Thymus (tissue), 11 donors: ENCODE results near the gene TRIM46. TPM values are rescaled to one million over a fixed set of nuclear protein-coding genes. Genes with fewer than 3 reads are reported as not detected.
"Not testable (repeated sequence)": the region's sequence is repeated elsewhere in the genome, so short reads cannot be mapped to it uniquely, and the experiment has no call there.

Source experiments
- DNase-seq, 9 donors: peaks; one replicate each; pipeline ENCODE4 v3.0.0-alpha.2; 2013; ENCODE audit warnings: low spot score in 9 of 9, low read depth in 6 of 9, missing footprints in 1 of 9
- H3K27ac ChIP-seq, 2 donors: one replicate each; pipeline ENCODE4 v1.5.1; 2013; ENCODE audit warnings: control low read depth in 1 of 2, low read depth in 1 of 2, low read length in 1 of 2, mild to moderate bottlenecking in 1 of 2, moderate library complexity in 1 of 2
- H3K27me3 ChIP-seq, 2 donors: one replicate each; pipeline ENCODE4 v1.5.1; 2013; ENCODE audit warnings: low read length in 1 of 2; ENCODE audit not compliant: control insufficient read depth in 2 of 2, insufficient read depth in 1 of 2
- H3K36me3 ChIP-seq, 2 donors: one replicate each; pipeline ENCODE4 v1.5.1; 2013; ENCODE audit warnings: low read length in 1 of 2, mild to moderate bottlenecking in 1 of 2, moderate library complexity in 1 of 2; ENCODE audit not compliant: control insufficient read depth in 2 of 2, insufficient read depth in 2 of 2
- H3K4me1 ChIP-seq, 2 donors: one replicate each; pipeline ENCODE4 v1.5.1; 2013; ENCODE audit warnings: low read length in 2 of 2; ENCODE audit not compliant: control insufficient read depth in 2 of 2, insufficient read depth in 2 of 2
- H3K4me3 ChIP-seq, 2 donors: one replicate each; pipeline ENCODE4 v1.5.1; 2013; ENCODE audit warnings: low read length in 2 of 2, control low read depth in 1 of 2, mild to moderate bottlenecking in 1 of 2
- H3K9me3 ChIP-seq, 2 donors: one replicate each; pipeline ENCODE4 v1.5.1; 2013; ENCODE audit warnings: low read length in 1 of 2, mild to moderate bottlenecking in 1 of 2; ENCODE audit not compliant: control insufficient read depth in 2 of 2, insufficient read depth in 1 of 2
- WGBS: extraction: QIAGEN DNeasy Blood & Tissue Kit; methylation state at CpG from one replicate; pipeline ENCODE4 v1.1.7; 2013; 5-methylcytosine and 5-hydroxymethylcytosine counted together
- polyA plus RNA-seq: library from polyadenylated mRNA; stranded (reverse); fragments of 200-250 nt; gene quantifications from one replicate; pipeline ENCODE4 v1.2.3, GENCODE V29; 2013
- total RNA-seq: library from RNA; stranded (reverse); fragments of 120-200 nt; gene quantifications from one replicate; pipeline ENCODE4 v1.2.4, GENCODE V29; 2013
- donor health status: healthy.

Gene TRIM46
- total and polyA plus RNA-seq, 2 donors = 1.9 to 4.3 TPM

DNA sequence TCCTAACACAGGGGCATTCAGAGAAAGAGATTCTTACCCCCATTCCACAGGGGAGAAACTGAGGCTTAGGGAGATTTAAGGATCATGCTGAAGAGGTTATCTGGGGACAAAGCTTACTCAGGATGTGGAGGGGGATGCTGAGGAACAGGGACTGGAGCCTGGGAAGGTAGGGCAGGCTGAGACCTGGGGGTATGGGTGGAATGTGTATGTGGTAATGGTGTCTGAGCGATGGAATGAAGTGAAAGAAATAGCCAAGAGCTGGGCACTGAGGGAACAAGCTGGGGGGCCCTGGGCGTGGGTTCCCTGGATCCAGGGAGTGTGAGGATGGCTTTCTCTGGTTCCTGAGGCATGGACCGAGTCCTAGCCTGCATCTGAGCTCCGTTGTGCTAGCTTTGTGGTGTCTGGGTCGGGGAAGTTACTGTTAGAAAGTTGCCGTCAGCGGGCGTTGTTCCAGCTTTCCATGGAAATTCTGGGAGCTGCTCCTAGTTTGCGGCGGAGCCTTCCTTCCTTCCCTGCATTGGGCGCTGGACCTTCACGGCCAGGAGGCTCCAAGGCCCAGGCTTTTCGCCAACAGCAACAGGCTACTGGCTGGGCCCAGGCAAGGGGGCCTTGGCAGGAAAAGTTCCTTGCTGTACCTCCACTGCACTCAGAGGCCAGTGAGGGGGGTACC is 37.9 kb downstream of the TRIM46 start:
- 95% methylated on average over 13 of the region's 13 CpGs for WGBS
- not testable (repeated sequence) for H3K27ac ChIP-seq

DNA sequence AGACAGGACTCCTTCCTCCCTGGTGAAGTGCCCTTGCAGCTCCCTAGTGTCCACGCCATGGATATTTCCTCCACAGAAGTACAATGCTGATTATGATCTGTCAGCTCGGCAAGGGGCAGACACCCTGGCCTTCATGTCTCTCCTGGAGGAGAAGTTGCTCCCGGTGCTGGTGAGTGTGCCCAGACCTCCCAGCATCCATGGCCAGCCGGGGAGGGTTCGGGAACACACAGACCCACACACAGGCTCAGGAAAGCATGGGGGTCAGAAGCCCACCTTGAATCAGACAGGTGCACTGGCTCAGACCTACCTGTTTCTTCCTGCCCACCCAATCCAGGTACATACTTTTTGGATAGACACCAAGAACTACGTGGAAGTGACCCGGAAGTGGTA is 38.4 kb downstream of the TRIM46 start:
- H3K27me3 ChIP-seq, H3K4me3 ChIP-seq, H3K27ac ChIP-seq, H3K9me3 ChIP-seq, DNase-seq: not testable (repeated sequence)
- H3K36me3 ChIP-seq = peaks cover 8 to 14% of the 10 kb centered on the region in 2 donors
- WGBS = 94% methylated on average over 7 of the region's 7 CpGs
- H3K4me1 ChIP-seq = peaks cover 15 to 26% of the 10 kb centered on the region in 2 donors

More for the DNA sequence above, 37.9 kb downstream of the TRIM46 start:
- DNase-seq, H3K27me3 ChIP-seq, H3K9me3 ChIP-seq, H3K4me3 ChIP-seq: not testable (repeated sequence)
- Histone ChIP-seq H3K4me1 (peaks cover 16 to 30% of the 10 kb centered on the region in 2 donors), H3K36me3 (peaks cover 8 to 14% of the 10 kb centered on the region in 2 donors)

DNA sequence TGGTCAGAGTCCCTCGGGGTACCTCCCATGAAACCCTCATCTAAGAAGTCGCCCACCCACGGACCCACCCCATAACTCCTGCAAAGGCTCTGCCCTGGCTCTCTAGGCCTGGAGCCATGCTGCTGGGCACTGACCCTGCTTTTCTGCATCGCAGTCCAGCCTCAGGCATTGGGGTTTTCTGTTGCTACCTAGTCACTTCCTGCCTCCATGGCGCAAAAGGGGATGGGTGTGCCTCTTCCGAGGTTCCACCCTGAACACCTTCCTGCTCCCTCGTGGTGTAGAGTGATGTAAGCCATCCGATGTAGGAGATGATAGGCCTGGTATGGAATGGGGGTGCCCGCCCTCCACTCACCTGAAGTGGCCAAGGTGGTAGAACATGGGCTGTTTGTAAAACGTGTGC is 41.1 kb downstream of the TRIM46 start:
- WGBS = 87% methylated on average over 9 of the region's 10 CpGs
- H3K27me3 ChIP-seq, H3K4me3 ChIP-seq, H3K9me3 ChIP-seq, DNase-seq, H3K27ac ChIP-seq: not testable (repeated sequence)
- Histone ChIP-seq H3K4me1 (peaks cover 0 to 10% of the 10 kb centered on the region in 2 donors), H3K36me3 (peaks cover 8 to 16% of the 10 kb centered on the region in 2 donors)

DNA sequence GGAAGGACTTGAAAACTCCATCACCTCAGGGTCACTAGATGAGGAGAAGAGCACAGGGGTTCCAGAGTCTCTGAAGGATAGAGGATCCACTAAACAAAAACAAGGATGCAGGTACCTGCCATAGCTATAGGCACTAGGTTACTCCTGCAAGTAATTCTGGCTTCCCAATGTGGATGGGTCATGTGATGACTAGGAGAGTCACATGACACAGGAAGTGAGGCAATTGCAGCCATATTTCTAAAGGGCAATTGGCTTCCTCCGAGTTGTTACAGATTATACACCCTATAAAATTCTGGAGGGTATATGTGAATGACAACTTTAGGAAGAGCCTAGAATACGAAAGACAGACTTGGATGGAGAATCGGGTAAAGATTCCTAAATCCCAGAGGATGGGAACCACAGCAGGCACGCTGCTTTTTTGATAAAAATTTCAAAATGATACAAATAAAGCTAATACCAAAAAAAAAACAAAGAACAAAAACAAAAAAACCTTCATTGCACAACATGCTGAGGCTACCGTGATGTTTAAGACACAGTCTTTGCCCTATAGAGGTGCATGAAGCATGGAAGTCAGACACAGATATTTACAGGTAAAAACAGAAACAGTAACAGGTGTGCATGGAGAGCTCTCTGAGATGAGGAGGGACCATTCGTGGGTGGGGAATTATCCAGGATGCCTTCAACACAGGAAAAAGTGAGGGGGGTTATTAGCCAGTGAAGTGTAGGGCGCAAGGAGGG is 45.4 kb downstream of the TRIM46 start:
- no peak overlapping the region for H3K4me3 ChIP-seq
- peaks cover 0 to 9% of the 10 kb centered on the region in 2 donors for H3K4me1 ChIP-seq
- H3K27ac ChIP-seq = no peak overlapping the region
- peak in 3 of 9 donors; percentile 45 to 74 (median 68) for DNase-seq
- H3K36me3 ChIP-seq = peaks cover 5 to 14% of the 10 kb centered on the region in 2 donors
- 68% methylated on average over 7 of the region's 7 CpGs for WGBS
- H3K9me3 ChIP-seq = no peaks in the 10 kb centered on the region
- H3K27me3 ChIP-seq = no peaks in the 10 kb centered on the region

DNA sequence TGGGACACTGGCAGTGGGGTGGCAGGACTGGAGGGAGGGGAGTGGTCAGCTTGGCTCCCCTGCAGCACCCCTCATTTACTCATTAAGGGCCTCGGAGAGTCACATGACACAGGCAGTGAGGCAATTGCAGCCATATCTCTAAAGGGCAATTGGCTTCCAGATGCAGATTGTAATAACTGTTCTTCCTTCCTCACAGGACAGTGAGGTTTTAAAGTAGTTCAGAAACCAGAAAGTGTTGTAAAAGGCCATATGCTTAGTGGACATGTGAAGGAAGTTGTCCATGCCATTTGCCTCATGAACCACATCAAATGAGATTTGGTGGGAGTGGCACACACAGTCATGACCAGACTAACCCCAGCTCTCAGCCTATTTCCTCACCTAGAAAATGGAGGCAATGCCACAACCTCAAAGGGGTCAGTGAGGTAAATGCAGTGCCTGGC is 46.0 kb downstream of the TRIM46 start:
- Histone ChIP-seq H3K27me3 (no peaks in the 10 kb centered on the region), H3K9me3 (no peaks in the 10 kb centered on the region), H3K4me1 (peaks cover 0 to 9% of the 10 kb centered on the region in 2 donors), H3K36me3 (peaks cover 7 to 18% of the 10 kb centered on the region in 2 donors), H3K27ac (no peak overlapping the region), H3K4me3 (no peak overlapping the region)
- 24% methylated on average over 1 of the region's 1 CpG for WGBS
- no peak for DNase-seq

DNA sequence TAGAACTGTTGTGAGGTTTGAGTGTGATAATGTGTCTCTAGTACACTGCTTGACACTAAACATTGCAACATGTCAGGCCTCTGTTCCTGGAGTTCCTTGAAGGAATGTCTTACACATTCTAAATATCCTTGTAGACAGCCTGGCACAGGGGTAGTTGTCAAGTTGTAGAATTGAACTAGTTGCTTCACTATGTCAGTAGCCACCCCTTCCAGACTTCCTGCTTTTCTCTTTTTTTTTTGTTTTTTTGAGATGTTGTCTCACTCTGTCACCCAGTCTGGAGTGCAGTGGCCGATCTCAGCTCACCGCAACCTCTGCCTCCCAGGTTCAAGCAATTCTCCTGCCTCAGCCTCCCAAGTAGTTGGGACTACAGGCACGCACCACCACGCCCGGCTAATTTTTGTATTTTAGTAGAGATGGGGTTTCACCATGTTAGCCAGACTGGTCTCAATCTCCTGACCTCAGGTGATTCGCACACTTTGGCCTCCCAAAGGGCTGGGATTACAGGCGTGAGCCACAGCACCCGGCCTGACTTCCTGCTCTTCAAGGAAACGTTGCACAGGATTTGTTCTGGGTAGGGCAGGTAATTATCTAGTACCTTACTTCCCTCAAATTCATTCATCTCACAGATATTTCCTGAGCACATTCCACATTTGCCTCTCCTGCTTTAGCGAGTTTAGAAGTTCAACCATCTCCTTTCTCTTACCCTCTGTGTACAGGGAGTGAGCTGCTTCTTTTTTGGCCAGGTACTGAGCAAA is 46.7 kb downstream of the TRIM46 start:
- Histone ChIP-seq H3K4me1 (peaks cover 0 to 11% of the 10 kb centered on the region in 2 donors), H3K36me3 (peaks cover 7 to 18% of the 10 kb centered on the region in 2 donors)
- not testable (repeated sequence) for H3K27ac ChIP-seq, DNase-seq, H3K4me3 ChIP-seq, H3K9me3 ChIP-seq, H3K27me3 ChIP-seq
- WGBS = 96% methylated on average over 10 of the region's 10 CpGs

DNA sequence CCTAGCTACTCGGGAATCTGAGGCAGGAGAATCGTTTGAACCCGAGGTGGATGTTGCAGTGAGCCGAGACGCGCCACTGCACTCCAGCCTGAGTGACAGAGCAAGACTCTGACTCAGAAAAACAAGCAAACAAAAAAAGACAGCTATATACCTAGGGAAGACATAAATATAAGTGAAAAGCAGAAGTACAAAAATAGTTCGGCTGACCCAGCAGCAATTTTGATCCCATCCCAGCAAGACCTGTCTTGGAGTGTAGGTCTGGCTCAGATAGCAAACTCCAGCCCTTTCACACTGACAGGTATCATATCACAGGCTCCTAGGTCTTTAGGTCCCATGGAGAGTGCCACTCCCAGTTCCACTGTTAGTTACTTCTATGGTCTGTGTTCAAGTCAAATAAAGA is 49.4 kb downstream of the TRIM46 start:
- Histone ChIP-seq H3K9me3 (no peaks in the 10 kb centered on the region), H3K36me3 (peaks cover 7 to 10% of the 10 kb centered on the region in 2 donors), H3K4me3 (no peak overlapping the region), H3K27me3 (no peaks in the 10 kb centered on the region), H3K4me1 (peaks cover 8 to 30% of the 10 kb centered on the region in 2 donors), H3K27ac (no peak overlapping the region)
- DNase-seq = no peak
- 49% methylated on average over 7 of the region's 7 CpGs for WGBS

DNA sequence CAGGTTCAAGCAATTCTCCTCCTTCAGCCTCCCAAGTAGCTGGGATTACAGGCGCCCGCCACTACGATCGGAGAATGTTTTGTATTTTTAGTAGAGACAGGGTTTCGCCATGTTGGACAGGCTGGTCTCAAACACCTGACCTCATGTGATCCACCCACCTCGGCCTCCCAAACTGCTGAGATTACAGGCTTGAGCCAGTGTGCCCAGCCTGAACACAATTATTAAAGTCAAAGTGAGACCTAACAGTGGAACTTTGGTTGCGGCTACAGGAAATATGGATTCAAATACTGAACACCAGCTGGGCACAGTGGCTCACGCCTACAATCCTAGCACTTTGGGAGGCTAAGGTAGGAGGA is 51.7 kb downstream of the TRIM46 start:
- DNase-seq, H3K27me3 ChIP-seq, H3K27ac ChIP-seq, H3K9me3 ChIP-seq, H3K4me3 ChIP-seq: not testable (repeated sequence)
- Histone ChIP-seq H3K36me3 (peaks cover 7 to 10% of the 10 kb centered on the region in 2 donors), H3K4me1 (peaks cover 8 to 24% of the 10 kb centered on the region in 2 donors)
- WGBS = 98% methylated on average over 8 of the region's 8 CpGs
